Panc1 (cell line): Measurements from ENCODE around the gene GATB. TPM values are rescaled to one million over a fixed set of nuclear protein-coding genes. Genes with fewer than 3 reads are reported as not detected.

ENCODE experiments used
- ATAC-seq: fragments of 200-7000 bp; cut with Tn5 transposase; 2 replicates; pipeline ENCODE4 v1.9.1; 2020; ENCODE audit warnings: mild to moderate bottlenecking, moderate library complexity
- BruUV-seq: library from RNA; stranded (reverse); fragments of 400-500 nt; replicated peaks from 2 replicates; lab custom pipeline; 2021; lab: Mats Ljungman, UMichigan
- CTCF ChIA-PET: fragments of 300-600 bp; sonication (Branson Sonifier 250); formaldehyde crosslinking; loops from one replicate; lab custom pipeline; 2022; ENCODE audit warnings: antibody characterized with exemption; lab: Charles Lee
- POLR2A ChIA-PET: fragments of 300-600 bp; sonication (Branson Sonifier 250); formaldehyde crosslinking; loops from one replicate; lab custom pipeline; 2022; ENCODE audit warnings: antibody characterized with exemption; lab: Charles Lee
- DNase-seq: peaks from one replicate; pipeline ENCODE4 v3.0.0-alpha.2; 2010; ENCODE audit warnings: low read depth, low spot score
- H3K27ac ChIP-seq: 2 replicates; pipeline ENCODE4 v1.5.1; 2011; ENCODE audit warnings: mild to moderate bottlenecking, low read length, inconsistent platforms
- H3K27me3 ChIP-seq: fragments of 200-500 bp; sonication (Bioruptor generic); 2 replicates; pipeline ENCODE4 v1.6.0; 2014; ENCODE audit warnings: low read length, inconsistent platforms; ENCODE audit not compliant: control insufficient read depth, insufficient read depth
- H3K36me3 ChIP-seq: fragments of 200-500 bp; sonication (Bioruptor generic); 2 replicates; pipeline ENCODE4 v1.5.1; 2014; ENCODE audit warnings: inconsistent platforms, mild to moderate bottlenecking, low read length, moderate library complexity; ENCODE audit not compliant: control insufficient read depth, insufficient read depth
- H3K4me1 ChIP-seq: 2 replicates; pipeline ENCODE4 v1.5.1; 2011; ENCODE audit warnings: inconsistent platforms, mild to moderate bottlenecking, low read length, moderate library complexity; ENCODE audit not compliant: control insufficient read depth, insufficient read depth
- H3K4me3 ChIP-seq, 2 experiments: 2 replicates each; pipeline ENCODE4 v1.5.1; 2011 to 2012; ENCODE audit warnings: low read depth in 2 of 2, low read length in 2 of 2, mild to moderate bottlenecking in 2 of 2, inconsistent platforms in 1 of 2, moderate library complexity in 1 of 2
- H3K9me3 ChIP-seq: fragments of 200-500 bp; sonication (Bioruptor generic); 2 replicates; pipeline ENCODE4 v1.5.1; 2014; ENCODE audit warnings: low read depth, mild to moderate bottlenecking, inconsistent platforms, low read length, moderate library complexity; ENCODE audit not compliant: control insufficient read depth, insufficient read depth
- CTCF ChIP-seq: fragments of 450-650 bp; IDR thresholded peaks from 2 replicates; pipeline ENCODE4 v1.5.1; 2017; ENCODE audit warnings: mild to moderate bottlenecking
- POLR2AphosphoS5 ChIP-seq: IDR thresholded peaks from 2 replicates; pipeline ENCODE4 v1.6.1; 2012; ENCODE audit warnings: mild to moderate bottlenecking, low read depth, low read length, moderate library complexity
- REST ChIP-seq, 2 experiments: IDR thresholded peaks; 2 replicates each; pipeline ENCODE4 v1.6.1; 2011 to 2012; ENCODE audit warnings: low read depth in 2 of 2, control low read depth in 1 of 2, low read length in 1 of 2, mild to moderate bottlenecking in 1 of 2, moderate library complexity in 1 of 2; ENCODE audit not compliant: insufficient read depth in 1 of 2
- SIN3A ChIP-seq: IDR thresholded peaks from 2 replicates; pipeline ENCODE4 v1.6.1; 2012; ENCODE audit warnings: low read depth, mild to moderate bottlenecking, low read length, moderate library complexity, borderline replicate concordance; ENCODE audit not compliant: insufficient read depth
- TCF7L2 ChIP-seq: IDR thresholded peaks from 2 replicates; pipeline ENCODE4 v1.6.1; 2011; ENCODE audit warnings: mild to moderate bottlenecking, low read depth, low read length, inconsistent platforms
- in situ Hi-C: cut with HindIII; loops from 2 replicates; pipeline ENCODE4 v1.10.0; 2016; ENCODE audit warnings: low sequenced_read_pairs, low pct_unique_long_range_greater_than_20kb
- intact Hi-C: fragments of 100-400 bp; cut with micrococcal nuclease; formaldehyde crosslinking; loops from one replicate; pipeline ENCODE4 v1.10.0; 2022; ENCODE audit not compliant: unreplicated experiment
- total RNA-seq: library from RNA; stranded (reverse); gene quantifications from one replicate; pipeline ENCODE4 v1.2.1, GENCODE V29; 2021; ENCODE audit not compliant: unreplicated experiment

The GATB gene
- total RNA-seq, 1 experiment from 2014 or later: 9.7 TPM

- H3K27me3 ChIP-seq: no peaks in the 10 kb centered on the region
- no TSS peak for BruUV-seq
- H3K4me3 ChIP-seq: no peak overlapping the region
- no peak for DNase-seq
- H3K9me3 ChIP-seq: no peaks in the 10 kb centered on the region
- POLR2A ChIA-PET: interaction anchor here (0.6 kb wide), 1 partner anchor 631 kb away, joined by 12 read pairs; no protein-coding TSS in a partner anchor
- ATAC-seq: no peak
- no peaks in the 10 kb centered on the region for H3K36me3 ChIP-seq
- H3K27ac ChIP-seq: no peak overlapping the region
- no peak for TF ChIP-seq CTCF
- TF ChIP-seq TCF7L2: no peak
- no peak for TF ChIP-seq SIN3A
- no peak for TF ChIP-seq POLR2AphosphoS5
- no peak for TF ChIP-seq REST (IDR thresholded peaks at IDR 0.05; ENCODE audit: insufficient read depth in 1 of 2, low read depth in 2 of 2, low read length in 1 of 2)
- in situ Hi-C loops (no loop called here), intact Hi-C loops (no loop called here)
- H3K4me1 ChIP-seq: no peaks in the 10 kb centered on the region
- CTCF ChIA-PET: no interaction called here
These were observed 47.3 kb upstream of the GATB start for GRCh38 chr4:151808120-151808529.

GRCh38 chr4:151807220-151807619 lies 46.4 kb upstream of the GATB start:
- Histone ChIP-seq H3K4me3 (no peak overlapping the region), H3K4me1 (no peaks in the 10 kb centered on the region), H3K36me3 (no peaks in the 10 kb centered on the region), H3K27ac (no peak overlapping the region), H3K9me3 (no peaks in the 10 kb centered on the region), H3K27me3 (no peaks in the 10 kb centered on the region)
- POLR2A ChIA-PET: no interaction called here
- ATAC-seq (no peak), DNase-seq (no peak)
- intact Hi-C loops: no loop called here
- TF ChIP-seq CTCF: no peak
- no peak for TF ChIP-seq REST (IDR thresholded peaks at IDR 0.05; ENCODE audit: insufficient read depth in 1 of 2, low read depth in 2 of 2, low read length in 1 of 2)
- no peak for TF ChIP-seq POLR2AphosphoS5
- in situ Hi-C loops: no loop called here
- CTCF ChIA-PET: no interaction called here
- BruUV-seq: no TSS peak
